Measurements from ENCODE around the gene LRRC31. TPM values are rescaled to one million over a fixed set of nuclear protein-coding genes. Genes with fewer than 3 reads are reported as not detected.

LRRC31 gene
- total RNA-seq (under 1 TPM; 0.14 to 0.43 TPM), polyA plus RNA-seq (1 to 10 TPM in 1 of 2 donors, under 1 TPM in 1; 0.08 to 1.0 TPM)
- long read RNA-seq, donor 1 = 0 reads
- long read RNA-seq, donor 2 = 0 reads
- long read RNA-seq, donor 3 = 0 reads
- long read RNA-seq, donor 4 = 0 reads
- long read RNA-seq, donor 5 = 0 reads

- DNase-seq (peak in 1 of 3 donors; percentile 4), ATAC-seq (ENCODE audit: insufficient read depth, low FRiP score) (no peak)
- H3K27ac ChIP-seq (ENCODE audit: low read depth in 1 of 2, low read length in 1 of 2) = no peak within 1 kb of the TSS
- H3K9ac ChIP-seq (ENCODE audit: insufficient read depth in 1 of 2, low read length in 2 of 2) = no peak within 1 kb of the TSS
- H3K4me3 ChIP-seq = no peak within 1 kb of the TSS
- TF ChIP-seq CTCF (IDR thresholded peaks at IDR 0.05; ENCODE audit: control extremely low read depth, extremely low read depth) = no peak
- H3K27me3 ChIP-seq (ENCODE audit: control insufficient read depth in 3 of 3, insufficient read depth in 3 of 3, low read length in 2 of 3) = no peaks in the 10 kb centered on the region
- H3K9me3 ChIP-seq (ENCODE audit: control insufficient read depth in 4 of 4, insufficient read depth in 3 of 4, low read length in 3 of 4) = no peaks in the 10 kb centered on the region
- H3K36me3 ChIP-seq (ENCODE audit: control insufficient read depth in 4 of 4, insufficient read depth in 4 of 4, low read length in 4 of 4) = no peaks in the 10 kb centered on the region
- H3K4me1 ChIP-seq (ENCODE audit: control insufficient read depth in 5 of 5, insufficient read depth in 5 of 5, low read length in 5 of 5) = no peaks in the 10 kb centered on the region
- 73 to 90% methylated on average over 2 of the region's 2 CpGs for WGBS, 2 donors
Measured at GRCh38 chr3:169869484-169870220, at the start of gene LRRC31. Gene LRRC31 (minus strand): TSS chr3:169869935. CDS start chr3:169869807, 128 bp downstream.

- DNase-seq = no peak
- Histone ChIP-seq H3K4me1 (ENCODE audit: control insufficient read depth in 5 of 5, insufficient read depth in 5 of 5, low read length in 5 of 5) (peaks cover 0 to 4% (median 0%) of the 10 kb centered on the region in 5 donors), H3K36me3 (ENCODE audit: control insufficient read depth in 4 of 4, insufficient read depth in 4 of 4, low read length in 4 of 4) (no peaks in the 10 kb centered on the region), H3K27ac (ENCODE audit: low read depth in 1 of 2, low read length in 1 of 2) (no peak overlapping the region), H3K9ac (ENCODE audit: insufficient read depth in 1 of 2, low read length in 2 of 2) (no peak overlapping the region), H3K9me3 (ENCODE audit: control insufficient read depth in 4 of 4, insufficient read depth in 3 of 4, low read length in 3 of 4) (no peaks in the 10 kb centered on the region), H3K27me3 (ENCODE audit: control insufficient read depth in 3 of 3, insufficient read depth in 3 of 3, low read length in 2 of 3) (no peaks in the 10 kb centered on the region), H3K4me3 (no peak overlapping the region)
- WGBS, 2 donors = 48 to 74% methylated on average over 2 of the region's 2 CpGs
- ATAC-seq (ENCODE audit: insufficient read depth, low FRiP score) = no peak
- TF ChIP-seq CTCF (IDR thresholded peaks at IDR 0.05; ENCODE audit: control extremely low read depth, extremely low read depth) = no peak
Measured at GRCh38 chr3:169914321-169914720, 44.6 kb upstream of the LRRC31 start.

- ATAC-seq (ENCODE audit: insufficient read depth, low FRiP score) = no peak
- Histone ChIP-seq H3K4me3 (no peak overlapping the region), H3K9me3 (ENCODE audit: control insufficient read depth in 4 of 4, insufficient read depth in 3 of 4, low read length in 3 of 4) (no peaks in the 10 kb centered on the region), H3K9ac (ENCODE audit: insufficient read depth in 1 of 2, low read length in 2 of 2) (no peak overlapping the region), H3K27me3 (ENCODE audit: control insufficient read depth in 3 of 3, insufficient read depth in 3 of 3, low read length in 2 of 3) (no peaks in the 10 kb centered on the region), H3K36me3 (ENCODE audit: control insufficient read depth in 4 of 4, insufficient read depth in 4 of 4, low read length in 4 of 4) (no peaks in the 10 kb centered on the region), H3K27ac (ENCODE audit: low read depth in 1 of 2, low read length in 1 of 2) (no peak overlapping the region), H3K4me1 (ENCODE audit: control insufficient read depth in 5 of 5, insufficient read depth in 5 of 5, low read length in 5 of 5) (peaks cover 0 to 4% (median 0%) of the 10 kb centered on the region in 5 donors)
- WGBS, 2 donors = 84 to 96% methylated on average over 3 of the region's 3 CpGs
- TF ChIP-seq CTCF (IDR thresholded peaks at IDR 0.05; ENCODE audit: control extremely low read depth, extremely low read depth) = no peak
- no peak for DNase-seq
Measured at GRCh38 chr3:169913323-169913722, 43.6 kb upstream of the LRRC31 start.
